Activated CD8-positive, alpha-beta memory T cell treated with anti-CD3 and anti-CD28 coated beads, Interleukin-2, amount 50 U/mL, for 1 hour (primary cell): ENCODE data around the gene PLIN4.

ENCODE experiments used
- DNase-seq: peaks from one replicate; pipeline ENCODE4 v3.0.0-alpha.2; 2020; ENCODE audit errors: extremely low read depth

Gene PLIN4

GRCh38 chr19:4455719-4456475 is 62.4 kb downstream of the PLIN4 start:
- DNase-seq = no peak

GRCh38 chr19:4454747-4455718 is 63.3 kb downstream of the PLIN4 start:
- no peak for DNase-seq

DNA sequence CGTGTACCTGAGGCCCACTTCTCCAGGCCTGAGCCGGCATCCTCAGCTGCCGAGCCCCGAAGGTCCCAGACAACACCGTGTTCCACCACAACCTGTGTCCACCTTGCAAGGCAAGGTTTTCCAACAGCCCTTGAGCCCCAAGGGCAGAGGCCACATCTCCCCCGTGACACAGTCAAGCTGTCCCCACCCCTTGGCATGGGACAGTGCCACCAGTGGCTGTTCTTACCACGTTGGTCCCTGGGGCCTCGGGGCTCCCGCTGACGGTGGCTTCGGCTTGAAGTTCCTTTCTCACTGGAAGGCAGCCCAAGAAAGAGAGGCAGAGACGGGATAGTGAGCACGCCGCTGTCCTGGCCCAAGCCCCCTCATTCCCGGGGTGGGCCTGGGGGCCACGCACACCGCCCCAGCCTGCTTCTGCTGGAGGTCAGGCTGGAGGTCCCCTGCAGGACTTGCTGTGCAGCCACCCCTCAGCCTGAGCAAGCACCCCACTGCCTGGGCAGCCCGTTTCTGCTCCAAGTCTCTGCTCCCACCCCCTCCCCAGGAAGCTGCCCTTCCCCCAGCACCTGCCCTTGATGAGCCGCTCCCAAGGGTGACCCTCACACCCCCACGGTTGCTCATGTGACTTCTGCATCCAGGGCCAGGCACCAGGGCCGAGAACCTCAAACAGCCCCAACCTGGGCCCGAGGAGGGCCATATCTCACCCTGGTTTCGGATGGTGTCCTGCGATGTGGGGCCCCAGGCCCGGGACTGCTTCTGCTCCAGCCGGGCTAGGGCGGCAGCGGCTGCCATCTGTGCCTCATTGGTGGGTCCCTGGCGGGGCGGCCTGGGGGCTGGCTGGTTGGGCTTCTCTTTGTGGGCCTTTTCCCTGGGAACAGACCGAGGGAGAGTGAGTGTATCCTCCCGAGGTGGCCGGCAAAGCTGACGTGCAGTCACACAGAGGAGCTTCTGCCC is 64.8 kb downstream of the PLIN4 start:
- no peak for DNase-seq

DNA sequence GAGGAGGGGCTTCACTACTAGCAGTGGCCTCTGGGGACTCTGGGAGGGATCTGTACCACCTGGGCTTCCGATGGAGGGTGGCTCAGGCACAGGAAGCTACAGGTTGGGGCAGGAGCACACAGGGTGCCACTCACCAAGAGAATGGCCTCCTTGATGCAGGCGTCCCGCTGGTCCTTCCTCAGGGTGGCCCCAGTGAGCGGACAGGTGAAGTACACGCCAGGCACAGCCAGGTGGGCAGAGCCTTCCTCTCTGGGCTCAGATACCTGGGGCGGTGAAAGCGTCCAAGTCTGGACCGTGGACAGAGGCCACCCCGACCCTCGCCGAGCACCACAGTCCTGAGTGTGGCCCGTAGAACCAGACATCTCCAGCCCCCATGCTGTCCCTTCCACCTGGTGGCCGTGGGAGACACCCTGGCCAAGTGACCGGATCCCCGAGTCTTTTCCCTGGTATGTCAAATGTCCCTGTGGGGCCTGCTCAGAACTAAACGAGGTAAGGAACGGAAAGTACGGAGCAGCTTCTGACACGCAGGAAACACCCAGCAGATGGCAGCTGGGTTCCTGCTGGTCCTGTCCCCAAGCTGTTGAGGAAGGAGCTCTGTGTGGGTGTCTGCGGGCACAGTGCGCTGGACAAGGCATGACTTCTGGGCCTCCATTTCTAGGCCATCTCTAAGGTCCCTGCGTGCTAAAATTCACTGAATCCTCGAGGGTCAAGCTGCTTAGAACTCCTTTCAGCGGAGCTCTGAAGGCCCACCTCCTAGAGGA is 65.9 kb downstream of the PLIN4 start:
- DNase-seq = no peak
